Measurements from ENCODE around the gene TBC1D1.

The TBC1D1 gene

DNA sequence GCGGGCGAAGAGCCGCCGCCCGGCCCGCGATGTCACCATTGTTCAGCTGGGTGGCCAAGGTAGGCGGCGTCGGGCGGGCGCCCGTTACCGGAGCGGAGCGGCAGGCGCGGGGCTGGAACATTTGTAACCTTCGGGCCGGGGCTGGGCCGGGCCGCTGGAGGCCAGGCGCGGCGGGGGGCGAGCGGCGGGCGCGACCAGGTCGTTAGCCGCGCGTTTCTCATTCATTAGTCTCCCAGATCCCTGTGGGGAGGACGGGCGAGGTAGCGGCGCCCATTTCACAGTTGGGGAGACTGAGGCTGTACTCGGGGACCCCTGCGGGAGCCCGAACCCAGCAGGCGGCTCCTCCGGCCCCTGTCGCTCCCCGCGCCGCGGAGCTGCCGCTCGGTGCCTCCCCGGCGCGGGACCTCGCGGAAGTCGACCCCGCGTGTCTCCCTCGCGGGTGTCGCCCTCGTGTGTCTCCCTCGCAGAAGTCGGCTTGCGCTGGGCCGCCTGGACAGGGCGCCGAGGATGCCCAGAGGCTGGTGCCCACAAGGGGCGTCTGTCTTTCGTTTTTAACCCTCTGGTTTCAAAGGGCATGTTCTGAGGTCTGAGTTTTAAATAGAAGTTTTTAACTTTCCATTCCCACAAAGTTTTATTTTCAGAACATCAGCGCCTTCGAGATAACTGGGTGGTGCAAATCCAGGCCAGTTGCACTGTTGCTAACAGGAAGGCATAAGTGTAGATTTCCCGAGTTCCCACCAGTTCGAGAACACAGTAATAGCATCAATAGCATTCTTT is 86.8 kb downstream of the TBC1D1 start:
- TF ChIP-seq, protein P1, sequence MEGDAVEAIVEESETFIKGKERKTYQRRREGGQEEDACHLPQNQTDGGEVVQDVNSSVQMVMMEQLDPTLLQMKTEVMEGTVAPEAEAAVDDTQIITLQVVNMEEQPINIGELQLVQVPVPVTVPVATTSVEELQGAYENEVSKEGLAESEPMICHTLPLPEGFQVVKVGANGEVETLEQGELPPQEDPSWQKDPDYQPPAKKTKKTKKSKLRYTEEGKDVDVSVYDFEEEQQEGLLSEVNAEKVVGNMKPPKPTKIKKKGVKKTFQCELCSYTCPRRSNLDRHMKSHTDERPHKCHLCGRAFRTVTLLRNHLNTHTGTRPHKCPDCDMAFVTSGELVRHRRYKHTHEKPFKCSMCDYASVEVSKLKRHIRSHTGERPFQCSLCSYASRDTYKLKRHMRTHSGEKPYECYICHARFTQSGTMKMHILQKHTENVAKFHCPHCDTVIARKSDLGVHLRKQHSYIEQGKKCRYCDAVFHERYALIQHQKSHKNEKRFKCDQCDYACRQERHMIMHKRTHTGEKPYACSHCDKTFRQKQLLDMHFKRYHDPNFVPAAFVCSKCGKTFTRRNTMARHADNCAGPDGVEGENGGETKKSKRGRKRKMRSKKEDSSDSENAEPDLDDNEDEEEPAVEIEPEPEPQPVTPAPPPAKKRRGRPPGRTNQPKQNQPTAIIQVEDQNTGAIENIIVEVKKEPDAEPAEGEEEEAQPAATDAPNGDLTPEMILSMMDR (IDR thresholded peaks at IDR 0.05), result peak; percentile 68

GRCh38 chr4:37978248-37978924 is 87.5 kb downstream of the TBC1D1 start:
- Histone ChIP-seq H3K4me3 (ENCODE audit: low read depth, low read length) (peak overlapping the region; percentile 88), H2AFZ (peak overlapping the region; percentile 75), H3K36me3 (ENCODE audit: control insufficient read depth, insufficient read depth, low read length) (no peaks in the 10 kb centered on the region), H3K27me3 (ENCODE audit: control insufficient read depth, insufficient read depth, low read length) (no peaks in the 10 kb centered on the region), H3K9me3 (ENCODE audit: control insufficient read depth, low read length) (no peaks in the 10 kb centered on the region), H3K9ac (peak overlapping the region; percentile 87), H3K4me2 (ENCODE audit: low read length) (peak overlapping the region; percentile 94), H3K27ac (peak overlapping the region; percentile 93), H3K79me2 (peaks cover 26% of the 10 kb centered on the region), H3K4me1 (peaks cover 23% of the 10 kb centered on the region)
- TF ChIP-seq, protein P1 (IDR thresholded peaks at IDR 0.05), result no peak

More for the DNA sequence above, 86.8 kb downstream of the TBC1D1 start:
- peak overlapping the region; percentile 93 for H3K27ac ChIP-seq
- peaks cover 26% of the 10 kb centered on the region for H3K79me2 ChIP-seq
- no peaks in the 10 kb centered on the region for H3K36me3 ChIP-seq (ENCODE audit: control insufficient read depth, insufficient read depth, low read length)
- H3K9me3 ChIP-seq (ENCODE audit: control insufficient read depth, low read length), result no peaks in the 10 kb centered on the region
- H3K27me3 ChIP-seq (ENCODE audit: control insufficient read depth, insufficient read depth, low read length), result no peaks in the 10 kb centered on the region
- peak overlapping the region; percentile 75 for H2AFZ ChIP-seq
- peak overlapping the region; percentile 87 for H3K9ac ChIP-seq
- peak overlapping the region; percentile 88 for H3K4me3 ChIP-seq (ENCODE audit: low read depth, low read length)
- H3K4me2 ChIP-seq (ENCODE audit: low read length), result peak overlapping the region; percentile 94
- H3K4me1 ChIP-seq, result peaks cover 21% of the 10 kb centered on the region

GRCh38 chr4:37980246-37980645 is 89.4 kb downstream of the TBC1D1 start:
- no peak overlapping the region for H3K4me3 ChIP-seq (ENCODE audit: low read depth, low read length)
- H3K27ac ChIP-seq, result no peak overlapping the region
- H2AFZ ChIP-seq, result no peak overlapping the region
- H3K27me3 ChIP-seq (ENCODE audit: control insufficient read depth, insufficient read depth, low read length), result no peaks in the 10 kb centered on the region
- H3K79me2 ChIP-seq, result peaks cover 39% of the 10 kb centered on the region
- H3K4me2 ChIP-seq (ENCODE audit: low read length), result peak overlapping the region; percentile 9
- H3K36me3 ChIP-seq (ENCODE audit: control insufficient read depth, insufficient read depth, low read length), result no peaks in the 10 kb centered on the region
- peaks cover 28% of the 10 kb centered on the region for H3K4me1 ChIP-seq
- no peaks in the 10 kb centered on the region for H3K9me3 ChIP-seq (ENCODE audit: control insufficient read depth, low read length)
- TF ChIP-seq, protein P1 (IDR thresholded peaks at IDR 0.05), result no peak
- no peak overlapping the region for H3K9ac ChIP-seq

DNA sequence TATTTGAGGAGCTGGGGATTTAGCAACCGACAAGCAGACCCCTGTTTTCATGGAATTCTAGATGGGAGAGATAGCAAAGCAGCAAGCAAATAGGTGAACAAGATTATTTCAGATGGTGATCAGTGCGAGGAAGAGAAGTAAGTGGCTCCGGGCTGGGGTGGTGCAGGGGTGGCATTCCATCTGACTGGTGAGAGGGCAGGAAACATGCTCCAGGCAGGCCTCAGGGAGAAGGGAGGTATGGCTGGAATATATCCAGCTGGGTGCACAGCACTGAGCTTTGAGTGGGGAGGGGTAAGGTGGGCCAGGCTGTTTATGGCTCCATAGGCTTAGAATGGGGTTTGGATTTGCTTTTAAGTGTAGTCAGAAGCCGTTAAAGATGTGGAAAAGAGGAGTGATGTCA is 90.5 kb downstream of the TBC1D1 start:
- H3K79me2 ChIP-seq, result peaks cover 39% of the 10 kb centered on the region
- H3K36me3 ChIP-seq (ENCODE audit: control insufficient read depth, insufficient read depth, low read length), result no peaks in the 10 kb centered on the region
- H3K9ac ChIP-seq, result no peak overlapping the region
- H3K4me1 ChIP-seq, result peaks cover 30% of the 10 kb centered on the region
- H3K27ac ChIP-seq, result peak overlapping the region; percentile 79
- no peaks in the 10 kb centered on the region for H3K9me3 ChIP-seq (ENCODE audit: control insufficient read depth, low read length)
- no peak overlapping the region for H2AFZ ChIP-seq
- H3K4me3 ChIP-seq (ENCODE audit: low read depth, low read length), result peak overlapping the region; percentile 8
- no peaks in the 10 kb centered on the region for H3K27me3 ChIP-seq (ENCODE audit: control insufficient read depth, insufficient read depth, low read length)
- peak overlapping the region; percentile 43 for H3K4me2 ChIP-seq (ENCODE audit: low read length)
- TF ChIP-seq, protein P1 (IDR thresholded peaks at IDR 0.05), result no peak

Measured in parathyroid adenoma (tissue), 2 donors.